Small intestine (tissue), 4 donors: ENCODE data around the gene SLC11A1. TPM values are rescaled to one million over a fixed set of nuclear protein-coding genes. Genes with fewer than 3 reads are reported as not detected.

Experiments
- polyA plus RNA-seq, 4 donors: library from polyadenylated mRNA; stranded (reverse) in 3 of 4; unstranded in 1 of 4; fragments of 200-250 nt in 3 of 4; fragments of 120-200 nt in 1 of 4; gene quantifications; one replicate each; pipeline versions ENCODE4 v1.2.1 to v1.2.3, GENCODE V29; 2013
- donor health status: healthy with polysubstance abuse.
- donor health status: Bipolar disorder and iron deficiency.
- donor health status: healthy.

The SLC11A1 gene
- polyA plus RNA-seq, 4 donors: 0.54 to 8.4 (median 2.0) TPM

Other genes starting within 250 kb of the SLC11A1 start
- gene CXCR1, start 215.3 kb upstream of the SLC11A1 start, polyA plus RNA-seq: under 1 TPM in 2 of 4 donors, not detected in 2; 0.03 to 0.22 TPM
- gene ARPC2, start 165.1 kb upstream of the SLC11A1 start, polyA plus RNA-seq: 100 to 1,000 TPM; 242 to 300 (median 270) TPM
- 1 to 10 TPM; 1.3 to 3.9 (median 1.6) TPM for gene GPBAR1, start 121.3 kb upstream of the SLC11A1 start, polyA plus RNA-seq
- 100 to 1,000 TPM; 101 to 134 (median 118) TPM for gene AAMP, start 112.1 kb upstream of the SLC11A1 start, polyA plus RNA-seq
- gene PNKD, start 111.8 kb upstream of the SLC11A1 start, polyA plus RNA-seq: 100 to 1,000 TPM in 2 of 4 donors, 10 to 100 TPM in 2; 88.4 to 137 (median 104) TPM
- gene TMBIM1, start 89.8 kb upstream of the SLC11A1 start, polyA plus RNA-seq: 100 to 1,000 TPM; 112 to 328 (median 155) TPM
- under 1 TPM in 2 of 4 donors, not detected in 2; 0.09 to 0.18 TPM for gene CATIP, start 25.4 kb upstream of the SLC11A1 start, polyA plus RNA-seq
- 100 to 1,000 TPM in 3 of 4 donors, 10 to 100 TPM in 1; 94.3 to 181 (median 127) TPM for gene CTDSP1, start 17.6 kb downstream of the SLC11A1 start, polyA plus RNA-seq
- gene VIL1, start 36.9 kb downstream of the SLC11A1 start, polyA plus RNA-seq: 100 to 1,000 TPM; 247 to 678 (median 313) TPM
- gene USP37, start 186.1 kb downstream of the SLC11A1 start, polyA plus RNA-seq: 10 to 100 TPM in 1 of 4 donors, 1 to 10 TPM in 3; 2.0 to 10.5 (median 2.3) TPM
- 10 to 100 TPM; 11.4 to 36.1 (median 17.6) TPM for gene CNOT9, start 186.6 kb downstream of the SLC11A1 start, polyA plus RNA-seq
- 1 to 10 TPM in 2 of 4 donors, under 1 TPM in 1, not detected in 1; 0.97 to 1.4 (median 1.0) TPM for gene PLCD4, start 225.6 kb downstream of the SLC11A1 start, polyA plus RNA-seq